ENCODE results near the gene PRAF2. TPM values are rescaled to one million over a fixed set of nuclear protein-coding genes. Genes with fewer than 3 reads are reported as not detected.

The PRAF2 gene
- total and polyA plus RNA-seq, 9 of the 15 experiments (the other 6 are each of a cell fraction or from before 2014, with no cell fraction given), result 0.24 to 5.7 (median 2.0) TPM

- peak; percentile 51; the same call in 1 of the 2 replicates for TF ChIP-seq EGR1 (conservative IDR thresholded peaks at IDR 0.05)
- no peak for TF ChIP-seq ZFP91 (CRISPR knock-in tag; IDR thresholded peaks at IDR 0.05)
- no peak for TF ChIP-seq STAT5B (CRISPR knock-in tag; IDR thresholded peaks at IDR 0.05)
- TF ChIP-seq, protein P1, sequence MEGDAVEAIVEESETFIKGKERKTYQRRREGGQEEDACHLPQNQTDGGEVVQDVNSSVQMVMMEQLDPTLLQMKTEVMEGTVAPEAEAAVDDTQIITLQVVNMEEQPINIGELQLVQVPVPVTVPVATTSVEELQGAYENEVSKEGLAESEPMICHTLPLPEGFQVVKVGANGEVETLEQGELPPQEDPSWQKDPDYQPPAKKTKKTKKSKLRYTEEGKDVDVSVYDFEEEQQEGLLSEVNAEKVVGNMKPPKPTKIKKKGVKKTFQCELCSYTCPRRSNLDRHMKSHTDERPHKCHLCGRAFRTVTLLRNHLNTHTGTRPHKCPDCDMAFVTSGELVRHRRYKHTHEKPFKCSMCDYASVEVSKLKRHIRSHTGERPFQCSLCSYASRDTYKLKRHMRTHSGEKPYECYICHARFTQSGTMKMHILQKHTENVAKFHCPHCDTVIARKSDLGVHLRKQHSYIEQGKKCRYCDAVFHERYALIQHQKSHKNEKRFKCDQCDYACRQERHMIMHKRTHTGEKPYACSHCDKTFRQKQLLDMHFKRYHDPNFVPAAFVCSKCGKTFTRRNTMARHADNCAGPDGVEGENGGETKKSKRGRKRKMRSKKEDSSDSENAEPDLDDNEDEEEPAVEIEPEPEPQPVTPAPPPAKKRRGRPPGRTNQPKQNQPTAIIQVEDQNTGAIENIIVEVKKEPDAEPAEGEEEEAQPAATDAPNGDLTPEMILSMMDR (IDR thresholded peaks at IDR 0.05 in 2 of 3, conservative IDR thresholded peaks at IDR 0.05 in 1 of 3; ENCODE audit: insufficient read depth in 2 of 3, low read depth in 1 of 3, low read length in 3 of 3), result peak; percentile 21 to 52 (median 51); a peak in 4 of 6 replicates
- peak; percentile 70 for TF ChIP-seq SMARCE1 (IDR thresholded peaks at IDR 0.05)
- TF ChIP-seq SIN3A (IDR thresholded peaks at IDR 0.05; ENCODE audit: borderline replicate concordance in 2 of 2, control insufficient read depth in 1 of 2, low read depth in 2 of 2, low read length in 2 of 2), result peak in 1 of 2 experiments; percentile 23; a peak in 1 of 4 replicates
- TF ChIP-seq ZNF146 (CRISPR knock-in tag; IDR thresholded peaks at IDR 0.05; ENCODE audit: unreplicated experiment), result no peak
- TF ChIP-seq NR2C2 (CRISPR knock-in tag; IDR thresholded peaks at IDR 0.05), result no peak
- no peak for TF ChIP-seq NR2C2 (tag; IDR thresholded peaks at IDR 0.05)
- TF ChIP-seq, protein P2, sequence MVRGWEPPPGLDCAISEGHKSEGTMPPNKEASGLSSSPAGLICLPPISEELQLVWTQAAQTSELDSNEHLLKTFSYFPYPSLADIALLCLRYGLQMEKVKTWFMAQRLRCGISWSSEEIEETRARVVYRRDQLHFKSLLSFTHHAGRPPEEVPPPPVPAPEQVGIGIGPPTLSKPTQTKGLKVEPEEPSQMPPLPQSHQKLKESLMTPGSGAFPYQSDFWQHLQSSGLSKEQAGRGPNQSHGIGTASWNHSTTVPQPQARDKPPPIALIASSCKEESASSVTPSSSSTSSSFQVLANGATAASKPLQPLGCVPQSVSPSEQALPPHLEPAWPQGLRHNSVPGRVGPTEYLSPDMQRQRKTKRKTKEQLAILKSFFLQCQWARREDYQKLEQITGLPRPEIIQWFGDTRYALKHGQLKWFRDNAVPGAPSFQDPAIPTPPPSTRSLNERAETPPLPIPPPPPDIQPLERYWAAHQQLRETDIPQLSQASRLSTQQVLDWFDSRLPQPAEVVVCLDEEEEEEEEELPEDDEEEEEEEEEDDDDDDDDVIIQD (CRISPR knock-in tag; IDR thresholded peaks at IDR 0.05), result no peak
- no peak for TF ChIP-seq CCNT2 (IDR thresholded peaks at IDR 0.05; ENCODE audit: borderline replicate concordance, extremely low read depth, insufficient read length, low read depth, low read length)
- TF ChIP-seq SOX6 (IDR thresholded peaks at IDR 0.05), result peak; percentile 37; the same call in 1 of the 2 replicates
- no peak for TF ChIP-seq PHTF2 (CRISPR knock-in tag; IDR thresholded peaks at IDR 0.05)
- TF ChIP-seq FOXO4 (CRISPR knock-in tag; IDR thresholded peaks at IDR 0.05), result no peak
- TF ChIP-seq, protein P3, sequence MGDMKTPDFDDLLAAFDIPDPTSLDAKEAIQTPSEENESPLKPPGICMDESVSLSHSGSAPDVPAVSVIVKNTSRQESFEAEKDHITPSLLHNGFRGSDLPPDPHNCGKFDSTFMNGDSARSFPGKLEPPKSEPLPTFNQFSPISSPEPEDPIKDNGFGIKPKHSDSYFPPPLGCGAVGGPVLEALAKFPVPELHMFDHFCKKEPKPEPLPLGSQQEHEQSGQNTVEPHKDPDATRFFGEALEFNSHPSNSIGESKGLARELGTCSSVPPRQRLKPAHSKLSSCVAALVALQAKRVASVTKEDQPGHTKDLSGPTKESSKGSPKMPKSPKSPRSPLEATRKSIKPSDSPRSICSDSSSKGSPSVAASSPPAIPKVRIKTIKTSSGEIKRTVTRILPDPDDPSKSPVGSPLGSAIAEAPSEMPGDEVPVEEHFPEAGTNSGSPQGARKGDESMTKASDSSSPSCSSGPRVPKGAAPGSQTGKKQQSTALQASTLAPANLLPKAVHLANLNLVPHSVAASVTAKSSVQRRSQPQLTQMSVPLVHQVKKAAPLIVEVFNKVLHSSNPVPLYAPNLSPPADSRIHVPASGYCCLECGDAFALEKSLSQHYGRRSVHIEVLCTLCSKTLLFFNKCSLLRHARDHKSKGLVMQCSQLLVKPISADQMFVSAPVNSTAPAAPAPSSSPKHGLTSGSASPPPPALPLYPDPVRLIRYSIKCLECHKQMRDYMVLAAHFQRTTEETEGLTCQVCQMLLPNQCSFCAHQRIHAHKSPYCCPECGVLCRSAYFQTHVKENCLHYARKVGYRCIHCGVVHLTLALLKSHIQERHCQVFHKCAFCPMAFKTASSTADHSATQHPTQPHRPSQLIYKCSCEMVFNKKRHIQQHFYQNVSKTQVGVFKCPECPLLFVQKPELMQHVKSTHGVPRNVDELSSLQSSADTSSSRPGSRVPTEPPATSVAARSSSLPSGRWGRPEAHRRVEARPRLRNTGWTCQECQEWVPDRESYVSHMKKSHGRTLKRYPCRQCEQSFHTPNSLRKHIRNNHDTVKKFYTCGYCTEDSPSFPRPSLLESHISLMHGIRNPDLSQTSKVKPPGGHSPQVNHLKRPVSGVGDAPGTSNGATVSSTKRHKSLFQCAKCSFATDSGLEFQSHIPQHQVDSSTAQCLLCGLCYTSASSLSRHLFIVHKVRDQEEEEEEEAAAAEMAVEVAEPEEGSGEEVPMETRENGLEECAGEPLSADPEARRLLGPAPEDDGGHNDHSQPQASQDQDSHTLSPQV (IDR thresholded peaks at IDR 0.05), result peak; percentile 50; the same call in 1 of the 2 replicates
These were observed 34.0 kb downstream of the PRAF2 start (continued) for GRCh38 chrX:49039598-49040375.
